Panc1 (cell line): Measurements from ENCODE around the gene KIAA1755.

Source experiments
- CTCF ChIP-seq: fragments of 450-650 bp; IDR thresholded peaks from 2 replicates; pipeline ENCODE4 v1.5.1; 2017; ENCODE audit warnings: mild to moderate bottlenecking
- POLR2AphosphoS5 ChIP-seq: IDR thresholded peaks from 2 replicates; pipeline ENCODE4 v1.6.1; 2012; ENCODE audit warnings: mild to moderate bottlenecking, low read depth, low read length, moderate library complexity
- REST ChIP-seq, 2 experiments: IDR thresholded peaks; 2 replicates each; pipeline ENCODE4 v1.6.1; 2011 to 2012; ENCODE audit warnings: low read depth in 2 of 2, control low read depth in 1 of 2, low read length in 1 of 2, mild to moderate bottlenecking in 1 of 2, moderate library complexity in 1 of 2; ENCODE audit not compliant: insufficient read depth in 1 of 2

GRCh38 chr20:38203337-38203980 lies 57.1 kb downstream of the KIAA1755 start:
- no peak for TF ChIP-seq CTCF
- TF ChIP-seq POLR2AphosphoS5: no peak
- TF ChIP-seq REST (IDR thresholded peaks at IDR 0.05; ENCODE audit: insufficient read depth in 1 of 2, low read depth in 2 of 2, low read length in 1 of 2): no peak
